HG03520 (cell line): ENCODE data around the gene TSNAXIP1.

ENCODE experiments used
- ATAC-seq: cut with Tn5 transposase; IDR thresholded peaks from one replicate; pipeline ENCODE4 v1.9.1; 2021; ENCODE audit warnings: mild to moderate bottlenecking, moderate library complexity; ENCODE audit not compliant: unreplicated experiment

The TSNAXIP1 gene

GRCh38 chr16:67806428-67807147 is at the start of gene TSNAXIP1, which contains the start of gene RANBP10:
TSNAXIP1 (plus strand) TSS chr16:67806889; CDS start chr16:67807150, 261 bp downstream.
RANBP10 (minus strand) TSS chr16:67806560; CDS start chr16:67806536, 24 bp downstream.
- peak; percentile 88 for ATAC-seq

- ATAC-seq, result no peak
Measured at GRCh38 chr16:67758006-67758405, 48.7 kb upstream of the TSNAXIP1 start.

- no peak for ATAC-seq
Measured at GRCh38 chr16:67758966-67759365, 47.7 kb upstream of the TSNAXIP1 start.

- no peak for ATAC-seq
Measured at GRCh38 chr16:67760206-67760955, 46.3 kb upstream of the TSNAXIP1 start.

- ATAC-seq, result no peak
Measured at GRCh38 chr16:67760956-67761230, 45.8 kb upstream of the TSNAXIP1 start.

GRCh38 chr16:67761924-67762323 is 44.8 kb upstream of the TSNAXIP1 start:
- ATAC-seq, result no peak

GRCh38 chr16:67762385-67762784 is 44.3 kb upstream of the TSNAXIP1 start:
- no peak for ATAC-seq

GRCh38 chr16:67763066-67763465 is 43.6 kb upstream of the TSNAXIP1 start:
- no peak for ATAC-seq

GRCh38 chr16:67764158-67764667 is 42.5 kb upstream of the TSNAXIP1 start:
- ATAC-seq, result no peak

GRCh38 chr16:67766291-67766690 is 40.4 kb upstream of the TSNAXIP1 start:
- no peak for ATAC-seq

GRCh38 chr16:67767953-67768352 is 38.7 kb upstream of the TSNAXIP1 start:
- ATAC-seq, result no peak

- no peak for ATAC-seq
Measured at GRCh38 chr16:67770346-67770991, 36.2 kb upstream of the TSNAXIP1 start.

- no peak for ATAC-seq
Measured at GRCh38 chr16:67773099-67773498, 33.6 kb upstream of the TSNAXIP1 start.

- ATAC-seq, result no peak
Measured at GRCh38 chr16:67773569-67774456, 32.9 kb upstream of the TSNAXIP1 start.

GRCh38 chr16:67774457-67774853 is 32.2 kb upstream of the TSNAXIP1 start:
- no peak for ATAC-seq

- ATAC-seq, result no peak
Measured at GRCh38 chr16:67775273-67775672, 31.4 kb upstream of the TSNAXIP1 start.

- ATAC-seq, result no peak
Measured at GRCh38 chr16:67779256-67780014, 27.3 kb upstream of the TSNAXIP1 start.

- ATAC-seq, result no peak
Measured at GRCh38 chr16:67780847-67781564, 25.7 kb upstream of the TSNAXIP1 start.

GRCh38 chr16:67781565-67781921 is 25.1 kb upstream of the TSNAXIP1 start:
- no peak for ATAC-seq
